HCT116 (cell line): Measurements from ENCODE around the gene RNF114. TPM values are rescaled to one million over a fixed set of nuclear protein-coding genes. Genes with fewer than 3 reads are reported as not detected.

Experiments used
- ATAC-seq: fragments of 200-7000 bp; cut with Tn5 transposase; 2 replicates; pipeline ENCODE4 v1.9.1; 2020; ENCODE audit warnings: mild to moderate bottlenecking, moderate library complexity
- BruUV-seq: library from RNA; stranded (reverse); fragments of 400-500 nt; replicated peaks from 2 replicates; lab custom pipeline; 2021; lab: Mats Ljungman, UMichigan
- CTCF ChIA-PET: fragments of 300-600 bp; sonication (Branson Sonifier 250); formaldehyde crosslinking; loops from one replicate; lab custom pipeline; 2021; ENCODE audit warnings: antibody characterized with exemption; lab: Charles Lee
- POLR2A ChIA-PET: fragments of 300-600, 350-600 bp; sonication (Branson Sonifier 250); formaldehyde crosslinking; loops from one replicate; lab custom pipeline; 2021; ENCODE audit warnings: antibody characterized with exemption; lab: Charles Lee
- RAD21 ChIA-PET, 2 experiments: fragments of 300-600 bp; sonication (Branson Sonifier 250); formaldehyde crosslinking; loops; one replicate each; lab custom pipeline; 2023; ENCODE audit warnings: low total read pairs in 2 of 2; ENCODE audit not compliant: uncharacterized antibody in 2 of 2, unreplicated experiment in 2 of 2, low non-redundant PET in 1 of 2; lab: Charles Lee
- DNase-seq: peaks from one replicate; pipeline ENCODE4 v3.0.0-alpha.2; 2010; ENCODE audit warnings: low read depth, low spot score
- H2AFZ ChIP-seq: fragments of 200-600 bp; shearing (Covaris generic), sonication (generic); 2 replicates; pipeline ENCODE4 v1.6.1; 2017; ENCODE audit warnings: low read depth, mixed run types, mixed read lengths, antibody characterized with exemption, low read length; ENCODE audit not compliant: poor library complexity, severe bottlenecking
- H3K27ac ChIP-seq: 2 replicates; pipeline ENCODE4 v1.5.1; 2012; ENCODE audit warnings: low read depth, low read length
- H3K27me3 ChIP-seq: fragments of 200-600 bp; sonication (generic); 2 replicates; pipeline ENCODE4 v1.6.1; 2016; ENCODE audit warnings: mixed run types, low read length, mixed read lengths; ENCODE audit not compliant: insufficient read depth
- H3K36me3 ChIP-seq, 2 experiments: fragments of 200-500 bp in 1 of 2; fragments of 200-600 bp in 1 of 2; sonication (Bioruptor generic) in 1 of 2; sonication (generic) in 1 of 2; 2 replicates each; pipeline versions ENCODE4 v1.5.1 to v1.6.1; 2014 to 2016; ENCODE audit warnings: low read length in 2 of 2, inconsistent platforms in 1 of 2, mixed read lengths in 1 of 2, mixed run types in 1 of 2; ENCODE audit not compliant: insufficient read depth in 2 of 2, control insufficient read depth in 1 of 2
- H3K4me1 ChIP-seq, 2 experiments: fragments of 200-600 bp in 1 of 2; sonication (generic) in 1 of 2; 2 replicates each; pipeline versions ENCODE4 v1.5.1 to v1.6.1; 2012 to 2017; ENCODE audit warnings: low read length in 2 of 2, inconsistent platforms in 1 of 2, mild to moderate bottlenecking in 1 of 2, mixed read lengths in 1 of 2, mixed run types in 1 of 2, moderate library complexity in 1 of 2; ENCODE audit not compliant: insufficient read depth in 2 of 2, control insufficient read depth in 1 of 2
- H3K4me2 ChIP-seq: fragments of 200-600 bp; sonication (generic); 2 replicates; pipeline ENCODE4 v1.6.1; 2017; ENCODE audit warnings: mixed run types, low read length, mixed read lengths
- H3K4me3 ChIP-seq, 2 experiments: fragments of 200-600 bp in 1 of 2; sonication (generic) in 1 of 2; replicated peaks in 1 of 2; 2 replicates each; pipeline ENCODE4 v1.5.1; 2011 to 2016; ENCODE audit warnings: low read length in 2 of 2, control low read depth in 1 of 2, low read depth in 1 of 2, mild to moderate bottlenecking in 1 of 2, mixed read lengths in 1 of 2, mixed run types in 1 of 2
- H3K79me2 ChIP-seq: fragments of 200-600 bp; sonication (generic); 2 replicates; pipeline ENCODE4 v1.6.1; 2017; ENCODE audit warnings: mild to moderate bottlenecking, mixed run types, low read length, moderate library complexity, mixed read lengths; ENCODE audit not compliant: insufficient read depth
- H3K9ac ChIP-seq: fragments of 200-600 bp; sonication (generic); 2 replicates; pipeline ENCODE4 v1.6.1; 2016; ENCODE audit warnings: low read length, mixed read lengths
- H3K9me2 ChIP-seq: fragments of 200-600 bp; sonication (generic), shearing (Covaris generic); 2 replicates; pipeline ENCODE4 v1.6.1; 2017; ENCODE audit warnings: mixed run types, mild to moderate bottlenecking, moderate library complexity; ENCODE audit not compliant: insufficient read depth
- H3K9me3 ChIP-seq, 2 experiments: fragments of 200-500 bp in 1 of 2; fragments of 200-600 bp in 1 of 2; sonication (Bioruptor generic) in 1 of 2; sonication (generic) in 1 of 2; 2 replicates each; pipeline ENCODE4 v1.6.1; 2014 to 2017; ENCODE audit warnings: low read length in 2 of 2, mixed read lengths in 2 of 2, inconsistent platforms in 1 of 2, low read depth in 1 of 2, mild to moderate bottlenecking in 1 of 2, mixed run types in 1 of 2, moderate library complexity in 1 of 2; ENCODE audit not compliant: control insufficient read depth in 1 of 2, insufficient read depth in 1 of 2
- H4K20me1 ChIP-seq: fragments of 200-600 bp; sonication (generic), shearing (Covaris generic); 2 replicates; pipeline ENCODE4 v1.6.1; 2017; ENCODE audit warnings: mixed run types, mild to moderate bottlenecking, moderate library complexity; ENCODE audit not compliant: insufficient read depth
- ATF3 ChIP-seq: IDR thresholded peaks from 2 replicates; pipeline ENCODE4 v1.6.1; 2012
- CTCF ChIP-seq, 3 experiments: fragments of 200-600 bp in 1 of 3; sonication (generic) in 1 of 3; IDR thresholded peaks in 2 of 3; conservative IDR thresholded peaks in 1 of 3; 2 replicates each; pipeline ENCODE4 v1.5.1; 2012 to 2017; ENCODE audit warnings: low read depth in 2 of 3, low read length in 2 of 3, antibody characterized with exemption in 1 of 3, borderline replicate concordance in 1 of 3, control low read depth in 1 of 3, mild to moderate bottlenecking in 1 of 3, mixed read lengths in 1 of 3, mixed run types in 1 of 3, moderate library complexity in 1 of 3; ENCODE audit not compliant: insufficient read depth in 1 of 3
- EZH2phosphoT487 ChIP-seq: fragments of 200-600 bp; IDR thresholded peaks from 2 replicates; pipeline ENCODE4 v1.6.1; 2018; ENCODE audit warnings: antibody characterized with exemption, borderline replicate concordance
- FOSL1 ChIP-seq: IDR thresholded peaks from 2 replicates; pipeline ENCODE4 v1.6.1; 2012; ENCODE audit warnings: low read depth
- JUND ChIP-seq: IDR thresholded peaks from 2 replicates; pipeline ENCODE4 v1.6.1; 2012
- MAX ChIP-seq: IDR thresholded peaks from 2 replicates; pipeline ENCODE4 v1.6.1; 2012
- POLR2A ChIP-seq: IDR thresholded peaks from 2 replicates; pipeline ENCODE4 v1.7.0; 2011; ENCODE audit warnings: borderline replicate concordance; ENCODE audit not compliant: insufficient read depth, insufficient read length; ENCODE audit errors: extremely low read depth
- POLR2AphosphoS5 ChIP-seq: IDR thresholded peaks from 2 replicates; pipeline ENCODE4 v1.6.1; 2011; ENCODE audit warnings: mild to moderate bottlenecking, low read depth, low read length, moderate library complexity
- REST ChIP-seq: IDR thresholded peaks from 2 replicates; pipeline ENCODE4 v1.6.1; 2012; ENCODE audit warnings: low read depth
- SIN3A ChIP-seq: IDR thresholded peaks from 2 replicates; pipeline ENCODE4 v1.6.1; 2012; ENCODE audit warnings: low read depth
- YY1 ChIP-seq: IDR thresholded peaks from 2 replicates; pipeline ENCODE4 v1.6.1; 2011; ENCODE audit warnings: low read length, low read depth, moderate library complexity, mild to moderate bottlenecking; ENCODE audit not compliant: insufficient replicate concordance; ENCODE audit errors: extremely low read depth
- ZBTB33 ChIP-seq: IDR thresholded peaks from 2 replicates; pipeline ENCODE4 v1.6.1; 2011; ENCODE audit warnings: mild to moderate bottlenecking, low read length, moderate library complexity; ENCODE audit not compliant: insufficient replicate concordance; ENCODE audit errors: extremely low read depth
- ZFX ChIP-seq: fragments of 450-650 bp; IDR thresholded peaks from 2 replicates; pipeline ENCODE4 v1.6.1; 2017
- intact Hi-C: fragments of 100-400 bp; cut with micrococcal nuclease; formaldehyde crosslinking; loops from 2 replicates; pipeline ENCODE4 v1.10.0; 2022
- total RNA-seq: library from RNA; stranded (reverse); gene quantifications from one replicate; pipeline ENCODE4 v1.2.1, GENCODE V29; 2021; ENCODE audit not compliant: unreplicated experiment

Gene RNF114
- total RNA-seq, 1 experiment from 2014 or later = 66.8 TPM

- peak overlapping the region; percentile 51 for H3K9ac ChIP-seq
Observed at GRCh38 chr20:49978685-49979029, 42.5 kb downstream of the RNF114 start.

More at GRCh38 chr20:49978685-49979029, 42.5 kb downstream of the RNF114 start:
- Histone ChIP-seq H3K4me1 (peaks cover 11 to 30% of the 10 kb centered on the region in 2 experiments), H3K79me2 (peaks cover 8% of the 10 kb centered on the region), H3K36me3 (0 out of 4 replicates have a peak, but pooled peaks cover 0 to under 1% of the 10 kb centered on the region in 2 experiments), H3K27ac (no peak overlapping the region; the same call in 1 of the 2 replicates), H3K4me3 (no peak overlapping the region), H3K4me2 (peak overlapping the region; percentile 69), H3K9me3 (no peaks in the 10 kb centered on the region), H4K20me1 (no peaks in the 10 kb centered on the region), H2AFZ (peak overlapping the region; percentile 90), H3K27me3 (no peaks in the 10 kb centered on the region), H3K9me2 (no peaks in the 10 kb centered on the region)
- no TSS peak for BruUV-seq
- ATAC-seq (no peak), DNase-seq (no peak)
- intact Hi-C loops = loop anchor here (1.0 to 10.0 kb wide), 4 partner anchors 93 to 596 kb away; no protein-coding TSS in a partner anchor
- TF ChIP-seq ZBTB33 = no peak
- TF ChIP-seq YY1 = no peak
- no peak for TF ChIP-seq SIN3A
- TF ChIP-seq ZFX = no peak
- TF ChIP-seq POLR2A = no peak
- no peak for TF ChIP-seq REST
- TF ChIP-seq JUND = no peak
- no peak for TF ChIP-seq CTCF (IDR thresholded peaks at IDR 0.05 in 2 of 3, conservative IDR thresholded peaks at IDR 0.05 in 1 of 3; ENCODE audit: borderline replicate concordance in 1 of 3, insufficient read depth in 1 of 3, low read depth in 2 of 3, low read length in 2 of 3)
- TF ChIP-seq MAX = no peak
- TF ChIP-seq EZH2phosphoT487 = no peak
- TF ChIP-seq FOSL1 = no peak
- no peak for TF ChIP-seq POLR2AphosphoS5
- TF ChIP-seq ATF3 = no peak
- ChIA-PET RAD21 (interaction anchor here (0.7 to 2.4 kb wide), 6 partner anchors 16 to 137 kb away, joined by 3 to 25 read pairs (median 4); no protein-coding TSS in a partner anchor), CTCF (interaction anchor here (0.6 to 6.9 kb wide), 17 partner anchors 9 to 200 kb away, joined by 3 to 128 read pairs (median 7); no protein-coding TSS in a partner anchor), POLR2A (interaction anchor here (1.3 kb wide), 1 partner anchor 92 kb away, joined by 9 read pairs; no protein-coding TSS in a partner anchor)
